Activated CD4-positive, alpha-beta T cell treated with anti-CD3 and anti-CD28 coated beads for 48 hours (primary cell): Measurements from ENCODE around the gene MPRIP.
A peak's percentile ranks its signal among the peaks of the same experiment; 100 is the strongest.
"Not testable (repeated sequence)": the region's sequence is repeated elsewhere in the genome, so short reads cannot be mapped to it uniquely, and the experiment has no call there.

ENCODE experiments used
- DNase-seq: peaks from one replicate; pipeline ENCODE4 v3.0.0-alpha.2; 2020

The MPRIP gene

GRCh38 chr17:17173921-17174320, 131.7 kb downstream of the MPRIP start:
- DNase-seq = no peak

DNA sequence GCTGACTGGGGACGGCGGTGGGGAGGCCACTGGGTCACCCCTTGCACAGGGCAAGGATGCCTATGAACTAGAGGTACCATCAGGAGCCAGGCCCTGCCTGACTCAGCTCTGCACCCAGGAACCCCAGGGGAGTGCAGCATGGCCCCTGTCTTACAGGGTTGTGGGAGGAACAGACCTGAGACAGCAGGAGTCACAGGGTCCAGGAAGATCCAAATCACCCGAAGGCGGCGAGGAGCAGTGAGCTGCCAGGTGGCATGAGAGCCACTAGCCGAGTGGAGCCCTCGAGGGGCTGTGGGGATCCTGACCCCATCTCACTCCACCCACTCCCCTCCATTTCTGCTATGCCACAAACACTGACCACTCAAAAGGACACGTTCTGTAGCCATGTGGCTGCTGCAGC, 133.1 kb downstream of the MPRIP start:
- no peak for DNase-seq

- no peak for DNase-seq
These were observed 133.7 kb downstream of the MPRIP start for GRCh38 chr17:17175917-17176316.

DNA sequence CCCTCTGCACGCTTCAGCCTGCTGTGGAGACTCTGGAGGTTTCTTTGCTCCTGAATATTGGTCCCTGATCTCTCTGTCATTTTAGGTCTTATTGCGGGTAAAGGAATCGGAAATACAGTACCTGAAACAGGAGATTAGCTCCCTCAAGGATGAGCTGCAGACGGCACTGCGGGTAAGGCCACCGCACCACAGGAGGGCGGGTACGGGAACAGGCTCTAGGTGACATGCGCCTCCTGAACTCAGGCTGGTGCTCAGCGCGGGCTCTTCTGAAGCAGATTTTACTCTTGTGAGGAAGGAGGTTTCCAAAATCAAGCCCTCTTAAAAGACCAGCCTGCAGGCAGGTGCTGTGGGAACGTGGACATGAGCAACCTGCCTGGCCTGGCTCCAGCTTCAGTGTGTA, 134.1 kb downstream of the MPRIP start:
- DNase-seq = no peak

GRCh38 chr17:17177176-17177575, 134.9 kb downstream of the MPRIP start:
- DNase-seq = no peak

DNA sequence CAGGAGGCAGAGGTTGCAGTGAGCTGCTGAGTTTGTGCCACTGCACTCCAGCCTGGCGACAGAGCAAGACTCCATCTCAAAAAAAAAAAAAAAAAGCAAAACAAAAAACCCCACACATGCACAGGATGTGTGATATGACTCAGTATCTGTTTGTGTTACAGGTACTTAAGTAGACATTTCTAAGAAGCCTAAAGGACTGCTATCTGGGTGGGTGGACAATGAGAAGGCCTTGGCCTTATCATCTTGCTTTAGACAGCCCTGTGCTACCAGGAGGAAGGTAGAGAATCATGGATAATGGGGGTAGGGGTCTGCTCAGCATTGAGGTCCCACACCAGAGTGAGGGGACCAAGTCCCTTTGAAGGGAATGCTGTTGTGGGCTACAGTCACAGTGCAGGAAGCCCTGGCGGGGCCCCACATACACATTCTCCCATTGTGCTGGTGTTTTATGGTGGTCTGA, 137.1 kb downstream of the MPRIP start:
- no peak for DNase-seq

DNA sequence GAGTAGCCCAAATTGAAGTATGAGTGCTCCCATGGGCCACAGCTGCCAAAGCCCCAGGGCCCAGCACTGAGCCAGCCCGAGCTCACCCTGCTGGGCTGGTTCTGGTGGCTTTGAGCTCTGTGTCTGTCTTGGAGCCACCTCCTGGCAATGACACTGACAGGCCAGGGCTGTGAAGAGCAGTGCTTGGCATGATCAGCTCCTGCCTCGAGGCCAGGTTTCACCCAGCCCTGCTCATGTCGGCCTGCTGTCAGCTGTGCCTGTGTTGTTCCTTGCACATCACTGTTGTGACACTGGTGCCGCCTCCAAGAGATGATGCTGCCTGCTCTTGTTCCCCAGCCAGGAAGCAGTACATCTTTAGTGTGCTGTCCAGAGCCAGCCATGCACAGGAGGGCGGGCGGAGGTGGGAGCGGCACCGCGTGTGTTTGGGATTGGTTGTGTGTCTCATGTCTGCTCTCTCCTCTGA, 137.9 kb downstream of the MPRIP start:
- no peak for DNase-seq

DNA sequence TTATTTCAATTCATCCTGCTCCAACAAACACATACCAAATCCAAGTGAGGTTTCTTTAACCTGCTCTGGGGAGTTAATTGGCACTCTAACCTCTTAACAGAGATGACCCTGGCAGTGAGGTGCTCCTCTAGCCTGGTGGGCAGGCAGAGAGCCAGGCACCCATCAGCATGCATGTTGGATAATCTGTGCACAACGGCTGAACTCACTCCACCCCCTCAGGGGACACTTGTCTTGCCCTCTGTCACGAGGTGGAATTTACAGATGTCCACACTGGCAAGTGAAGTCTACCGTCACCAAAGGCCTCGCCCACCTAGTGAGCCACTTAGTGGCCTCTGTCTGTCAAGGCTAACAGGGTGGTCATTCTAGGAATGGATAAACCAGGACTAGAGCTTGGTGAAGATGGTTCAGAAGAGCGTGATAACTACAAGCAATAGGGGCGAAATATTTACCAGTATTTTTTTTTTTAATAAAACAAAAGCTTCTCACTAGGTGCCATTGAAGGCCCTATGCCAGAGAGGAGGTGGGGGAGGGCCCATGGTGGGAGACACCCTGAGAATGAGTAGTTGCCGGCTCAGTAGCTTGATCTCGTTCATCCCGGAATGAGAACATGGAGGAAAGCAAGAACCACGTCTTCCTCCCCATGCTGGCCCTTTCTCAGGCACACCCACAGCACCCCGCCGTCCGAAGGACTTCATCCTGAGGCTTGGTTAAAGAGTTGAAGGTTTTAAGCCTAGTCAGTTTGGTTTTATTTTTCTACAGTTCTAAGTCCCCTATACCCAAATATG, 138.7 kb downstream of the MPRIP start:
- DNase-seq = no peak

DNA sequence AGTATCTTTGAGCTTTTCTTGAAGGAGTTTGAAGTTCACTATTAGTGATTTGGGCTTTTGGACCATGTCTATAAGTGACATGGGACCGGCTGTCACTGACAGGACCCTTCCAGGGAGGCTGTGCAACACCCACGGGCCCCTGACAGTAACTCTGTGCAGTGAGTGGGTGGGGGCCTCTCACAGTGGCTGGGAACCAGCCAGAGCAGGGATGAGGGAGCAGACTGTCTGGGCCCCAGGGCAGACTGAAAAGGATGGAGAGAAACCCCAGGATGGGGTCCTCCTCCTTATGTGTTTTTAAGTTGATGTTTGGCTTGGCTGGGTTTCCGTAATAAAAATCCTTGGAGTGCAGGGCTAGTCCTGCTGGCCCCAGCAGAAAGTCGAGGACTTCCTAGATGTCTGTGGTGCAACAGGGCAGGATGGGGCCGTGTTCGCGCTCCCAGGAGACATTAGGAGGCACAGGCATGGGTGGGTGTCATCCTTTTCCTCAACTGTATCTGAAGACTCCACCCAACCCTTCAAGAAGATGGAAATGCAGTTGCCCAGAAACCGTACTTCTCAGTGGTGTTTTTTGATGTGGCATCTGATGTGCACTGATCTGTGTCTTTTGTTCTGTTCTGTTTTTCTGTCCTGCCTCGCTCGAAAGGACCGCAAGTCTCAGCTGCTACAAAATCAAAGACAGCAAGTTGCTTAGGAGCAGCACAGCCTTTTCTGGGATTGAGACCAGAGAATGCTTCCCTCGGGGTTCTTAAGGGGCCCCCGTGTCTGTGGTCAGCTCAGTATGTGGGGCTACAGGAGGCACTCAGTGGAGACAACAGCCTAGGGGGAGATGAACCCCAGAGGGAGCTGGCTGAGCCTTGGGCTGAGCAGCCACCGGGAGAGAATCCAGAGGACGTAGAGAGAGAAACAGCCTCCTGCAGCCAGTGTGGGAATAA, 139.7 kb downstream of the MPRIP start:
- DNase-seq = no peak

GRCh38 chr17:17182598-17183136, 140.4 kb downstream of the MPRIP start:
- DNase-seq = no peak

- no peak for DNase-seq
These were observed 141.5 kb downstream of the MPRIP start for GRCh38 chr17:17183744-17184143.

GRCh38 chr17:17184985-17185757, 142.9 kb downstream of the MPRIP start:
- not testable (repeated sequence) for DNase-seq

DNA sequence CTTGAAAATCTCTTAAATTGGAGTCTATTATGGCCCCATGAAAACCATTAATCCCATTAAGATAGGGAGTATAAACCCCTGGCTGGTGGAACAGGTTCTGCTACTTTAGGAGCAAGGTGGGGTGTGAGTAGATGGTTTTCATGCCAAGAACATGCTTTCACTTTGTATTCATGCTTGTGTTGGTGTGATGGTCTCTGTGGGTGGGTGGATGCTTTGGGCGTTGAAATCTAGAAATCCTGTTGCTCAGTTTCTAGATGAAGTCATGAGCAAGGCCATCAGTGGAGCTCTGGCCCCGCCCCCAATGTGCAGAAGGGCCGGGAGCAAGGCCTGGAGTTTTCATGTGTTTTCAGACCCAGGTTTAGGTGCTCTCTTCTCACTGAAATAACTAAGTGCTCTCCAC, 143.8 kb downstream of the MPRIP start:
- DNase-seq = peak; percentile 78

DNA sequence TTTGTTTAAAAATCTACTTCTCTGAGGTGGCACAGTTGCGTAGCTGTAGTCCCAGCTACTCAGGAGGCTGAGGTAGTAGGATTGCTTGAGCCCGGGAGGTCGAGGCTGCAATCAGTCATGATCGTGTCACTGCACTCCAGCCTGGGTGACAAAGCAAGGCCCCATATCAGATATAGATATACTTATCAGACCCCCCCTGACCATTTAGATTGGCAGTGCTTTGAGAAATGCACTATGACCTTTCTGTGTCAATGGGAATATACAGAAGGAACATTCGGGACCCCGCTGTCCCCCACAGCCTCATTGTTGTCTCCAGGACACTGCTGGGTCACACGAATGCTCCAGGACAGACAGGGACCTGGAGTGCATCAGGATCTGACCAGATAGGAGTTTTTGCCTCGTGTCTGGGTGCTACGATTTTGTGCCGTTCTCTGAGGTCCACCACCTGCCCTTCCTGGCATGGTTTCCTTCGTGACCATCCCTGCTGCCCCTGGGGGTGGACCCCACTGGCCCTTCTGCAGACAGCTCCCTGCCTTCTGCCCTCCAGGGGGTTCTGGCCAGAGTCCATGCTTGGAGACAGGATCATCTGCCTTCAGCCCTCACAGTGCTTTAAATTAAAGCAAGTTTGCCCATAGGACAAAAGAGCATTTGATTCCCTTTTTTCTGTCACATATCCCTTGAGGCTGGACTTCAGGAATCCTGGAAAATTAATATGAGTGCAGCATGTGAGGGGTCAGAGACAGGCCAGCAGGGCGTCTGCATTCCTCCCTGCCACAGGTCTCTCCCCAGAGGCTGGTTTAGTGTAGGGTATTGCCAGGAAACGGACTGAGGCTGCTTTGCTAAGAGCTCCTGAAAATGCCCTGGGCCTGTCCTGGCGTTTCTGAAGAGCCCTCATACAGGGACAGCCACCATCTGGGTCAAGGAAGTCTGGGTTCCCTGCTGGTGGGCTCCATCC, 144.6 kb downstream of the MPRIP start:
- no peak for DNase-seq

- DNase-seq = no peak
These were observed 146.3 kb downstream of the MPRIP start for GRCh38 chr17:17188586-17188985.

DNA sequence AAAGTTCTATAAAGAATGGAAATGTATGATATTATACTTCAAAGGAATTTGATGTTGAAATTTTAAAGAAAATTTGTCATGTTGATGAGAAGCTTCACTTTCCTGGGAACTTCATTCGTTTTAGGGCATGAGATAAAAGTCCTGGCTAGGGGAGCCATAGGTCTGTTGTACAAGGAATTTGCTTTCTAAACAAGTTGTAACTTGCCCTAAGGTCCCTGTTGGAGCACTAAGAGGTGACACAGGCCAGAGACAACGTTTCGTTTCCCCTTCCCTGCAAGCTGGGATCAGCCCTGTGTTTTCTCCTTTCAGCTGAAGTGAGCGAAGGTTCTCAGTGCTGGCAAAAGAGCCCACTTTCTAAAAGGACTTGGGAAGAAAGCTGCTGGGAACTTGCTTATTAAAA, 147.3 kb downstream of the MPRIP start:
- no peak for DNase-seq

GRCh38 chr17:17190188-17190587, 147.9 kb downstream of the MPRIP start:
- DNase-seq = no peak

GRCh38 chr17:17191346-17191792, 149.1 kb downstream of the MPRIP start:
- DNase-seq = no peak

- no peak for DNase-seq
These were observed 149.7 kb downstream of the MPRIP start for GRCh38 chr17:17191961-17192381.

GRCh38 chr17:17195466-17195865, 153.2 kb downstream of the MPRIP start:
- DNase-seq = not testable (repeated sequence)

- no peak for DNase-seq
These were observed 154.5 kb downstream of the MPRIP start for GRCh38 chr17:17196776-17197175.
